H1 (cell line): ENCODE data around the gene ZNF777. TPM values are rescaled to one million over a fixed set of nuclear protein-coding genes. Genes with fewer than 3 reads are reported as not detected.

Experiments
- BACH1 ChIP-seq: IDR thresholded peaks from 2 replicates; pipeline ENCODE4 v1.6.1; 2012; ENCODE audit warnings: low read length, improper control_type of control experiment
- CHD2 ChIP-seq: IDR thresholded peaks from 2 replicates; pipeline ENCODE4 v1.6.1; 2012; ENCODE audit warnings: low read length, improper control_type of control experiment
- GTF2F1 ChIP-seq: IDR thresholded peaks from 2 replicates; pipeline ENCODE4 v1.6.1; 2012; ENCODE audit warnings: low read depth, low read length, improper control_type of control experiment, borderline replicate concordance
- MAFK ChIP-seq: IDR thresholded peaks from 2 replicates; pipeline ENCODE4 v1.6.1; 2012; ENCODE audit warnings: low read depth, mild to moderate bottlenecking, improper control_type of control experiment, low read length
- NRF1 ChIP-seq: IDR thresholded peaks from 2 replicates; pipeline ENCODE4 v1.6.1; 2011; ENCODE audit warnings: mild to moderate bottlenecking, low read depth, low read length, improper control_type of control experiment
- SIN3A ChIP-seq, 2 experiments: IDR thresholded peaks in 1 of 2; conservative IDR thresholded peaks in 1 of 2; 2 replicates each; pipeline ENCODE4 v1.6.1; 2011 to 2012; ENCODE audit warnings: low read length in 2 of 2, improper control_type of control experiment in 1 of 2, low read depth in 1 of 2, mild to moderate bottlenecking in 1 of 2
- SP4 ChIP-seq: IDR thresholded peaks from 2 replicates; pipeline ENCODE4 v1.6.1; 2012; ENCODE audit warnings: low read length, inconsistent platforms
- ZNF274 ChIP-seq: IDR thresholded peaks from 2 replicates; pipeline ENCODE4 v1.7.0; 2012; ENCODE audit warnings: low read length, borderline replicate concordance; ENCODE audit errors: extremely low read depth
- polyA plus RNA-seq, 7 experiments: library from polyadenylated mRNA; depleted of rRNA in 3 of 7; stranded (reverse) in 5 of 7; unstranded in 2 of 7; fragments of >200 nt in 5 of 7; fragments of 200-250 nt in 2 of 7; gene quantifications; 1 replicate in 5 of 7; 2 replicates in 1 of 7; 4 replicates in 1 of 7; pipeline versions ENCODE4 v1.2.1 to v1.2.3, GENCODE V29; 2011 to 2013; ENCODE audit warnings: missing spikeins in 2 of 7, mixed read lengths in 2 of 7
- total RNA-seq: library from RNA; stranded (reverse); fragmentation: NEBNext Ultra II Directional; extraction: Animal tissue kit (Norgen Biotek cat#: 25700); gene quantifications from 2 replicates; pipeline ENCODE4 v1.2.1, GENCODE V29; 2021
- TF ChIP-seq, protein P1 (sequence below): fragments of 300-600 bp; sonication (generic); IDR thresholded peaks from 2 replicates; pipeline ENCODE4 v1.7.1; 2012; ENCODE audit warnings: low read length, moderate library complexity, mild to moderate bottlenecking, inconsistent platforms; ENCODE audit not compliant: insufficient replicate concordance

ZNF777 gene
- total and polyA plus RNA-seq, 2 of the 8 experiments (the other 6 are each of a cell fraction or from before 2014, with no cell fraction given): 8.0 to 10.1 TPM

DNA sequence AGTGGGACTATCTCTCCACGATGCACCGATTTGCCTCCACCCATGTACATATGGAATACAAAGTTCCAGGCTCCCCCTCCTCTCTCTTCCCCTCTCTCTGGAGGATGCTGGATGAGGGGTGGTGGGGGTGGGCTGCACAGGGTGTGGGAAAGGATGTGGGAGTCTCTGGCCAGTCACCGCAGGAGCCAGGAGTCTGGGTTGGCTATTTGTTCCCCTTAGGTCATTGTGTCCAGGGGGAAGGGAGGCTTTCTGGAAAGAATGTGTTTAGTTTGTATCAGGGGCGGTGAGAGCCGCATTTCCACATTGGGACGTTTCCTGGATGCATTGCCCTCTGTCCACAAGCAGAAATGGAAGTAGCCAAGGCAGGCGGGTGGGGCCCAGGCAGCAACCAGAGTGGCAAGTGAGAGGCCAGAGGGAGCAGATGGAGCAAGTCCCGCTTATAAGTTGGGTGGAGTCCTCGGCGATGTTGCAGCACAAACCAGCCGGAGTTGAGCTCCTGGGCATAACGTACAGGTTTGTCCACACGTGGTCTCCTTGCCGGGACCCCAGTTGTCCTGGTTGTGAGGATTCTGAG lies 63.3 kb downstream of the ZNF777 start (continued):
- TF ChIP-seq, protein P1, sequence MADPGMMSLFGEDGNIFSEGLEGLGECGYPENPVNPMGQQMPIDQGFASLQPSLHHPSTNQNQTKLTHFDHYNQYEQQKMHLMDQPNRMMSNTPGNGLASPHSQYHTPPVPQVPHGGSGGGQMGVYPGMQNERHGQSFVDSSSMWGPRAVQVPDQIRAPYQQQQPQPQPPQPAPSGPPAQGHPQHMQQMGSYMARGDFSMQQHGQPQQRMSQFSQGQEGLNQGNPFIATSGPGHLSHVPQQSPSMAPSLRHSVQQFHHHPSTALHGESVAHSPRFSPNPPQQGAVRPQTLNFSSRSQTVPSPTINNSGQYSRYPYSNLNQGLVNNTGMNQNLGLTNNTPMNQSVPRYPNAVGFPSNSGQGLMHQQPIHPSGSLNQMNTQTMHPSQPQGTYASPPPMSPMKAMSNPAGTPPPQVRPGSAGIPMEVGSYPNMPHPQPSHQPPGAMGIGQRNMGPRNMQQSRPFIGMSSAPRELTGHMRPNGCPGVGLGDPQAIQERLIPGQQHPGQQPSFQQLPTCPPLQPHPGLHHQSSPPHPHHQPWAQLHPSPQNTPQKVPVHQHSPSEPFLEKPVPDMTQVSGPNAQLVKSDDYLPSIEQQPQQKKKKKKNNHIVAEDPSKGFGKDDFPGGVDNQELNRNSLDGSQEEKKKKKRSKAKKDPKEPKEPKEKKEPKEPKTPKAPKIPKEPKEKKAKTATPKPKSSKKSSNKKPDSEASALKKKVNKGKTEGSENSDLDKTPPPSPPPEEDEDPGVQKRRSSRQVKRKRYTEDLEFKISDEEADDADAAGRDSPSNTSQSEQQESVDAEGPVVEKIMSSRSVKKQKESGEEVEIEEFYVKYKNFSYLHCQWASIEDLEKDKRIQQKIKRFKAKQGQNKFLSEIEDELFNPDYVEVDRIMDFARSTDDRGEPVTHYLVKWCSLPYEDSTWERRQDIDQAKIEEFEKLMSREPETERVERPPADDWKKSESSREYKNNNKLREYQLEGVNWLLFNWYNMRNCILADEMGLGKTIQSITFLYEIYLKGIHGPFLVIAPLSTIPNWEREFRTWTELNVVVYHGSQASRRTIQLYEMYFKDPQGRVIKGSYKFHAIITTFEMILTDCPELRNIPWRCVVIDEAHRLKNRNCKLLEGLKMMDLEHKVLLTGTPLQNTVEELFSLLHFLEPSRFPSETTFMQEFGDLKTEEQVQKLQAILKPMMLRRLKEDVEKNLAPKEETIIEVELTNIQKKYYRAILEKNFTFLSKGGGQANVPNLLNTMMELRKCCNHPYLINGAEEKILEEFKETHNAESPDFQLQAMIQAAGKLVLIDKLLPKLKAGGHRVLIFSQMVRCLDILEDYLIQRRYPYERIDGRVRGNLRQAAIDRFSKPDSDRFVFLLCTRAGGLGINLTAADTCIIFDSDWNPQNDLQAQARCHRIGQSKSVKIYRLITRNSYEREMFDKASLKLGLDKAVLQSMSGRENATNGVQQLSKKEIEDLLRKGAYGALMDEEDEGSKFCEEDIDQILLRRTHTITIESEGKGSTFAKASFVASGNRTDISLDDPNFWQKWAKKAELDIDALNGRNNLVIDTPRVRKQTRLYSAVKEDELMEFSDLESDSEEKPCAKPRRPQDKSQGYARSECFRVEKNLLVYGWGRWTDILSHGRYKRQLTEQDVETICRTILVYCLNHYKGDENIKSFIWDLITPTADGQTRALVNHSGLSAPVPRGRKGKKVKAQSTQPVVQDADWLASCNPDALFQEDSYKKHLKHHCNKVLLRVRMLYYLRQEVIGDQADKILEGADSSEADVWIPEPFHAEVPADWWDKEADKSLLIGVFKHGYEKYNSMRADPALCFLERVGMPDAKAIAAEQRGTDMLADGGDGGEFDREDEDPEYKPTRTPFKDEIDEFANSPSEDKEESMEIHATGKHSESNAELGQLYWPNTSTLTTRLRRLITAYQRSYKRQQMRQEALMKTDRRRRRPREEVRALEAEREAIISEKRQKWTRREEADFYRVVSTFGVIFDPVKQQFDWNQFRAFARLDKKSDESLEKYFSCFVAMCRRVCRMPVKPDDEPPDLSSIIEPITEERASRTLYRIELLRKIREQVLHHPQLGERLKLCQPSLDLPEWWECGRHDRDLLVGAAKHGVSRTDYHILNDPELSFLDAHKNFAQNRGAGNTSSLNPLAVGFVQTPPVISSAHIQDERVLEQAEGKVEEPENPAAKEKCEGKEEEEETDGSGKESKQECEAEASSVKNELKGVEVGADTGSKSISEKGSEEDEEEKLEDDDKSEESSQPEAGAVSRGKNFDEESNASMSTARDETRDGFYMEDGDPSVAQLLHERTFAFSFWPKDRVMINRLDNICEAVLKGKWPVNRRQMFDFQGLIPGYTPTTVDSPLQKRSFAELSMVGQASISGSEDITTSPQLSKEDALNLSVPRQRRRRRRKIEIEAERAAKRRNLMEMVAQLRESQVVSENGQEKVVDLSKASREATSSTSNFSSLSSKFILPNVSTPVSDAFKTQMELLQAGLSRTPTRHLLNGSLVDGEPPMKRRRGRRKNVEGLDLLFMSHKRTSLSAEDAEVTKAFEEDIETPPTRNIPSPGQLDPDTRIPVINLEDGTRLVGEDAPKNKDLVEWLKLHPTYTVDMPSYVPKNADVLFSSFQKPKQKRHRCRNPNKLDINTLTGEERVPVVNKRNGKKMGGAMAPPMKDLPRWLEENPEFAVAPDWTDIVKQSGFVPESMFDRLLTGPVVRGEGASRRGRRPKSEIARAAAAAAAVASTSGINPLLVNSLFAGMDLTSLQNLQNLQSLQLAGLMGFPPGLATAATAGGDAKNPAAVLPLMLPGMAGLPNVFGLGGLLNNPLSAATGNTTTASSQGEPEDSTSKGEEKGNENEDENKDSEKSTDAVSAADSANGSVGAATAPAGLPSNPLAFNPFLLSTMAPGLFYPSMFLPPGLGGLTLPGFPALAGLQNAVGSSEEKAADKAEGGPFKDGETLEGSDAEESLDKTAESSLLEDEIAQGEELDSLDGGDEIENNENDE: no peak
- TF ChIP-seq SIN3A (conservative IDR thresholded peaks at IDR 0.05 in 1 of 2, IDR thresholded peaks at IDR 0.05 in 1 of 2; ENCODE audit: low read depth in 1 of 2, low read length in 2 of 2): no peak
- no peak for TF ChIP-seq NRF1
- TF ChIP-seq MAFK: no peak
- TF ChIP-seq BACH1: no peak
- TF ChIP-seq CHD2: no peak
- TF ChIP-seq GTF2F1: no peak
- TF ChIP-seq ZNF274: no peak
- no peak for TF ChIP-seq SP4
